GM18498 (cell line): ENCODE results near the gene SLC6A13.
"Not testable (repeated sequence)": the region's sequence is repeated elsewhere in the genome, so short reads cannot be mapped to it uniquely, and the experiment has no call there.

Source experiments
- ATAC-seq: cut with Tn5 transposase; IDR thresholded peaks from one replicate; pipeline ENCODE4 v1.9.1; 2021; ENCODE audit warnings: mild to moderate bottlenecking, moderate library complexity; ENCODE audit not compliant: unreplicated experiment

The SLC6A13 gene

GRCh38 chr12:218221-218620 lies 44.4 kb downstream of the SLC6A13 start:
- no peak for ATAC-seq

- not testable (repeated sequence) for ATAC-seq
Measured at GRCh38 chr12:217029-217428, 45.6 kb downstream of the SLC6A13 start.

- ATAC-seq = no peak
Measured at GRCh38 chr12:215116-215515, 47.5 kb downstream of the SLC6A13 start.

- ATAC-seq = no peak
Measured at GRCh38 chr12:214003-214741, 48.5 kb downstream of the SLC6A13 start, which contains the start of gene SLC6A12. TSS of gene SLC6A12 (minus strand) at chr12:214157. CDS start at chr12:209986, 4,171 bp downstream.

GRCh38 chr12:213527-213932 lies 49.1 kb downstream of the SLC6A13 start:
- ATAC-seq = no peak

GRCh38 chr12:212715-213526 lies 49.7 kb downstream of the SLC6A13 start:
- ATAC-seq = no peak

- ATAC-seq = no peak
Measured at GRCh38 chr12:212415-212714, 50.3 kb downstream of the SLC6A13 start.

GRCh38 chr12:211639-212414 lies 50.8 kb downstream of the SLC6A13 start:
- no peak for ATAC-seq

GRCh38 chr12:211142-211465 lies 51.5 kb downstream of the SLC6A13 start:
- ATAC-seq = no peak

- no peak for ATAC-seq
Measured at GRCh38 chr12:210277-211141, 52.1 kb downstream of the SLC6A13 start.

- ATAC-seq = no peak
Measured at GRCh38 chr12:209851-210250, 52.8 kb downstream of the SLC6A13 start.

- ATAC-seq = no peak
Measured at GRCh38 chr12:209246-209645, 53.4 kb downstream of the SLC6A13 start.

- no peak for ATAC-seq
Measured at GRCh38 chr12:208813-209212, 53.8 kb downstream of the SLC6A13 start.

- no peak for ATAC-seq
Measured at GRCh38 chr12:207804-208203, 54.8 kb downstream of the SLC6A13 start.

GRCh38 chr12:206746-207440 lies 55.7 kb downstream of the SLC6A13 start:
- no peak for ATAC-seq

- ATAC-seq = no peak
Measured at GRCh38 chr12:205026-205425, 57.6 kb downstream of the SLC6A13 start.

GRCh38 chr12:204261-204678 lies 58.4 kb downstream of the SLC6A13 start:
- ATAC-seq = no peak

- ATAC-seq = no peak
Measured at GRCh38 chr12:203462-204260, 59.0 kb downstream of the SLC6A13 start.

GRCh38 chr12:203074-203461 lies 59.6 kb downstream of the SLC6A13 start:
- no peak for ATAC-seq
